Measurements from ENCODE around the gene DHX30. TPM values are rescaled to one million over a fixed set of nuclear protein-coding genes. Genes with fewer than 3 reads are reported as not detected.
"Not testable (repeated sequence)": the region's sequence is repeated elsewhere in the genome, so short reads cannot be mapped to it uniquely, and the experiment has no call there.

DHX30 gene, protein sequence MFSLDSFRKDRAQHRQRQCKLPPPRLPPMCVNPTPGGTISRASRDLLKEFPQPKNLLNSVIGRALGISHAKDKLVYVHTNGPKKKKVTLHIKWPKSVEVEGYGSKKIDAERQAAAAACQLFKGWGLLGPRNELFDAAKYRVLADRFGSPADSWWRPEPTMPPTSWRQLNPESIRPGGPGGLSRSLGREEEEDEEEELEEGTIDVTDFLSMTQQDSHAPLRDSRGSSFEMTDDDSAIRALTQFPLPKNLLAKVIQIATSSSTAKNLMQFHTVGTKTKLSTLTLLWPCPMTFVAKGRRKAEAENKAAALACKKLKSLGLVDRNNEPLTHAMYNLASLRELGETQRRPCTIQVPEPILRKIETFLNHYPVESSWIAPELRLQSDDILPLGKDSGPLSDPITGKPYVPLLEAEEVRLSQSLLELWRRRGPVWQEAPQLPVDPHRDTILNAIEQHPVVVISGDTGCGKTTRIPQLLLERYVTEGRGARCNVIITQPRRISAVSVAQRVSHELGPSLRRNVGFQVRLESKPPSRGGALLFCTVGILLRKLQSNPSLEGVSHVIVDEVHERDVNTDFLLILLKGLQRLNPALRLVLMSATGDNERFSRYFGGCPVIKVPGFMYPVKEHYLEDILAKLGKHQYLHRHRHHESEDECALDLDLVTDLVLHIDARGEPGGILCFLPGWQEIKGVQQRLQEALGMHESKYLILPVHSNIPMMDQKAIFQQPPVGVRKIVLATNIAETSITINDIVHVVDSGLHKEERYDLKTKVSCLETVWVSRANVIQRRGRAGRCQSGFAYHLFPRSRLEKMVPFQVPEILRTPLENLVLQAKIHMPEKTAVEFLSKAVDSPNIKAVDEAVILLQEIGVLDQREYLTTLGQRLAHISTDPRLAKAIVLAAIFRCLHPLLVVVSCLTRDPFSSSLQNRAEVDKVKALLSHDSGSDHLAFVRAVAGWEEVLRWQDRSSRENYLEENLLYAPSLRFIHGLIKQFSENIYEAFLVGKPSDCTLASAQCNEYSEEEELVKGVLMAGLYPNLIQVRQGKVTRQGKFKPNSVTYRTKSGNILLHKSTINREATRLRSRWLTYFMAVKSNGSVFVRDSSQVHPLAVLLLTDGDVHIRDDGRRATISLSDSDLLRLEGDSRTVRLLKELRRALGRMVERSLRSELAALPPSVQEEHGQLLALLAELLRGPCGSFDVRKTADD
- total RNA-seq (2021; fragmentation: NEBNext Ultra II Directional; extraction: Animal tissue kit (Norgen Biotek cat#: 25700)), result 10 to 100 TPM; 54.1 to 64.0 (median 58.4) TPM
- long read RNA-seq, full-length matches to known transcripts, result 34 of 57 reads
- long read RNA-seq, partial matches to known transcripts, result 17 of 57 reads
- long read RNA-seq, other reads (novel, unspliced or antisense), result 6 of 57 reads

DNA sequence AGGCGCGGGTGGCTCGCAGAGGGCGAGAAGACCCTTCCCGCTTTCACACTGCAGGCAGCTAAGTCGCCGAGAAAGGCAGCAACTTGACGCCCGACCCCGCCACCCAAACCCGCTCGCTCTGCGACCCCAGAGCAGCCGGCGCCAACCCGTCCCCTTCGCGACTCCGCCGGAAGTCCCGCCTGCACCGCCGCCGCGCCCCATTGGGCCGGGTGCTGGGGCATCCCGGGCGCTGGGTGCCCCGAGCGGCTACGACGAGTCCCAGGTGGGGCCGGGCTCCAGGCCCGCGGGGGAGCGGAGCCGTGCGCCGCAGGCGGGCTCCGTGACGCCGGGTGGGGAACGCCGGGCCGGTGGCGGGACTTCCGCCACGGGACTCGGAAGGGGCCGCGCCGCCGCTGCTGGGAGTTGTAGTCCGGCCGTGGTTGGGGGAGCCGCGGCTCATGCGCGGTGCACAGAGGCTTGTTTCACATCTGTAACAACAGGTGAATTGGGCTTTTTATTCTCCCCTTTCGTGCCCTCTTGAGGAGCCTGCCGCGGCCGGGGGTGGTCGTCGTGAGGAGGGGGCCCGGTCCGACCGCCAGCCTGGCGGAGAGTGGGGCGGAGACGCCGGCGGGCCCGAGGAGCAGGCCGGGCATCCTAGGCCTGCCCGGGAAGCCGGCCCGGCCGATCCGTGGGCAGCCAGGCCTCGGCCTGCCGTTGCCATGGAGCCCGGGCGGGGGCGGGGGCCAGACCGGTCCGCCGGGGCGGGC lies at the start of gene DHX30:
Gene DHX30, plus strand, starts transcription at position 405 of the 746 bp plus-strand sequence. CDS start 7,546 bp downstream, outside the sequence.
- Mint-ChIP-seq H3K36me3 (ENCODE audit: low read depth) (no peaks in the 10 kb centered on the region; the same call in 1 of the 2 replicates), H3K27ac (peak within 1 kb of the TSS; percentile 97), H3K4me1 (ENCODE audit: low read depth) (peaks cover 24% of the 10 kb centered on the region), H3K9me3 (no peaks in the 10 kb centered on the region), H3K27me3 (ENCODE audit: insufficient read depth) (peaks cover 3% of the 10 kb centered on the region; the same call in 1 of the 2 replicates), H3K4me3 (peak within 1 kb of the TSS; percentile 99)
- TF ChIP-seq, protein P1, sequence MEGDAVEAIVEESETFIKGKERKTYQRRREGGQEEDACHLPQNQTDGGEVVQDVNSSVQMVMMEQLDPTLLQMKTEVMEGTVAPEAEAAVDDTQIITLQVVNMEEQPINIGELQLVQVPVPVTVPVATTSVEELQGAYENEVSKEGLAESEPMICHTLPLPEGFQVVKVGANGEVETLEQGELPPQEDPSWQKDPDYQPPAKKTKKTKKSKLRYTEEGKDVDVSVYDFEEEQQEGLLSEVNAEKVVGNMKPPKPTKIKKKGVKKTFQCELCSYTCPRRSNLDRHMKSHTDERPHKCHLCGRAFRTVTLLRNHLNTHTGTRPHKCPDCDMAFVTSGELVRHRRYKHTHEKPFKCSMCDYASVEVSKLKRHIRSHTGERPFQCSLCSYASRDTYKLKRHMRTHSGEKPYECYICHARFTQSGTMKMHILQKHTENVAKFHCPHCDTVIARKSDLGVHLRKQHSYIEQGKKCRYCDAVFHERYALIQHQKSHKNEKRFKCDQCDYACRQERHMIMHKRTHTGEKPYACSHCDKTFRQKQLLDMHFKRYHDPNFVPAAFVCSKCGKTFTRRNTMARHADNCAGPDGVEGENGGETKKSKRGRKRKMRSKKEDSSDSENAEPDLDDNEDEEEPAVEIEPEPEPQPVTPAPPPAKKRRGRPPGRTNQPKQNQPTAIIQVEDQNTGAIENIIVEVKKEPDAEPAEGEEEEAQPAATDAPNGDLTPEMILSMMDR (IDR thresholded peaks at IDR 0.05), result no peak
- DNase-seq, result peak; percentile 74

DNA sequence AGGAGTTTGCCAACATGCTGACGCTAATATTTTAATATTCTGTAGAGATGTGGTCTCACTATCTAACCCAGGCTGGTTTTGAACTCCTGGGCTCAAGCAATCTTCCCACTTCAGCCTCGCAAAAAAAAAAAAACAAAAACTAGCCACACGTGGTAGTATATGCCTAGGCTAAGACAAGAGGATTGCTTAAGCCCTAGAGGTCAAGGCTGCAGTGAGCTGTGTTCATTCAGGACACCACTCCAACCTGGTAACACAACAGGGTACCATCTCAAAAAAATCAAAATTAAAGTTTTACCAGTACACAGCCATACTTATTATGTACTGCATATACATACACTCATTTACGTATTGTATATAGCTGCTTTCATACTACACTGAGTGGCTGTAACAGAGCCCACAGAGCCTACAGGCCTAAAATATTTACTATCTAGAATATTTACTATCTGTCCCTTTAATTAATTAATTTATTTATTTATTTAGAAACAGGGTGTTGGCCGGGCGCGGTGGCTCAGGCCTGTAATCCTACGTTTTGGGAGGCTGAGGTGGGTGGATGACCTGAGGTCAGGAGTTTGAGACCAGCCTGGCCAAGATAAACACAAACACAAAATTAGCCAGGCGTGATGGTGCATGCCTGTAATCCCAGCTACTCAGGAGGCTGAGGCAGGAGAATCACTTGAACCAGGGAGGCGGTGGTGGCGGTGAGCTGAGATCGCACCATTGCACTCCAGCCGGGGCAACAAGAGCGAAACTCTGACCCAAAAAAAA lies 44.5 kb upstream of the DHX30 start:
- no peak overlapping the region for H3K27ac Mint-ChIP-seq
- TF ChIP-seq, protein P1 (IDR thresholded peaks at IDR 0.05), result no peak
- peaks cover 8% of the 10 kb centered on the region; the same call in 1 of the 2 replicates for H3K36me3 Mint-ChIP-seq (ENCODE audit: low read depth)

DNA sequence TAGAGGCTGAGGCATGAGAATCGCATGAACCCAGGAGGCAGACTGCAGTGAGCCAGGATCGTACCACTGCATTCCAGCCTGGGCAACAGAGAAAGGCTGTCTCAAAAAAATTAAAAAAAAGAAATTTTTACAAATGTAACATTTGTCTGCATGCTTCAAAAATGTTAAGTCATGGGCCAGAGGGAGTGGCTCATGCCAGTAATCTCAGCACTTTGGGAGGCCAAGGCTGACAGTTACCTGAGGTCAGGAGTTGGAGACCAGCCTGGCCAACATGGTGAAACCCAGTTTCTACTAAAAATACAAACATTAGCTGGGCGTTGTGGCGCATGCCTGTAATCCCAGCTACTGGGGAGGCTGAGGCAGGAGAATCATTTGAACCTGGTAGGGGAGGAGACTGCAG lies 42.7 kb upstream of the DHX30 start:
- H3K4me3 Mint-ChIP-seq; H3K9me3 Mint-ChIP-seq; DNase-seq; H3K27ac Mint-ChIP-seq; H3K4me1 Mint-ChIP-seq (ENCODE audit: low read depth); H3K36me3 Mint-ChIP-seq (ENCODE audit: low read depth); H3K27me3 Mint-ChIP-seq (ENCODE audit: insufficient read depth): not testable (repeated sequence)

More for the DNA sequence above, 44.5 kb upstream of the DHX30 start:
- no peak for DNase-seq
- Mint-ChIP-seq H3K27me3 (ENCODE audit: insufficient read depth) (no peaks in the 10 kb centered on the region), H3K4me1 (ENCODE audit: low read depth) (peaks cover 6% of the 10 kb centered on the region; the same call in 1 of the 2 replicates), H3K9me3 (no peaks in the 10 kb centered on the region), H3K4me3 (no peak overlapping the region)

DNA sequence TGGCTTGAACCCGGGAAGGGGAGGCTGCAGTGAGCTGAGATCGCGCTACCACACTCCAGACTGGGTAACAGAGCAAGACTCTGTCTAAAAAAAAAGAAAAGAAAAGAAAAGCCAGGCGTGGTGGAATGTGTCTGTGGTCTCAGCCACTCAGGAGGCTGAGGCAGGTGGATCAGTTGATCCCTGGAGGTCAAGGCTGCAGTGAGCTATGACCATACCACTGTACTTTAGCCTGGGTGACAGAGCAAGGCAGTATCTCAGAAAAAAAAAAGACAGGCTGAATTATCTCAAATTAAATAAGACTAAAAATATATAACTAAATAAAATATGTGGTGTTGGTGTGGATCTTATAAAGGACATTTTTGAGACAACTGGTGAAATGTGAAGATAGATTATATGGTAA lies 41.9 kb upstream of the DHX30 start:
- H3K27me3 Mint-ChIP-seq (ENCODE audit: insufficient read depth), result no peaks in the 10 kb centered on the region
- no peak for DNase-seq
- peaks cover 6% of the 10 kb centered on the region; the same call in 1 of the 2 replicates for H3K4me1 Mint-ChIP-seq (ENCODE audit: low read depth)
- peaks cover 8% of the 10 kb centered on the region; the same call in 1 of the 2 replicates for H3K36me3 Mint-ChIP-seq (ENCODE audit: low read depth)
- no peaks in the 10 kb centered on the region for H3K9me3 Mint-ChIP-seq
- no peak overlapping the region for H3K27ac Mint-ChIP-seq
- TF ChIP-seq, protein P1 (IDR thresholded peaks at IDR 0.05), result no peak
- no peak overlapping the region for H3K4me3 Mint-ChIP-seq

DNA sequence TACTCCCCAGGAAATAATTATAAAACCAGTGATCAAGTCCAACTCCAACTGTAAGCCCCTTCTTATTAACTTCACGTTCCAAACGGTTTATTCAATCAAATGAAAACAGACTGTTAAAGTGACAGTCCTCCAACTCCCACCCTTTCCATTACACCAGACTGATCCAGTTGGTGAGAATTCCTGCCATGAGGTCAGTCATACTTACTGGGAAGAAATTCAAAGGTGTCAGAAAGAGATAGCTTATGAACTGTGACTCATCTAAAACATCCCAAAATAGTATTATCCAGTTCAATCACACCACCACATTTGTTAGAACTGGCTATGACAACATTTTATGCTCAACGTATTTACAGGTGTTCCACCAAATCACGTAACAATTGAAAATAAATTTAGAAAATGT lies 40.7 kb upstream of the DHX30 start:
- no peaks in the 10 kb centered on the region for H3K36me3 Mint-ChIP-seq (ENCODE audit: low read depth)
- H3K27ac Mint-ChIP-seq, result peak overlapping the region; percentile 34; the same call in 1 of the 2 replicates
- DNase-seq, result no peak
- no peaks in the 10 kb centered on the region for H3K27me3 Mint-ChIP-seq (ENCODE audit: insufficient read depth)
- H3K4me3 Mint-ChIP-seq, result no peak overlapping the region
- no peaks in the 10 kb centered on the region for H3K9me3 Mint-ChIP-seq
- H3K4me1 Mint-ChIP-seq (ENCODE audit: low read depth), result peaks cover 6% of the 10 kb centered on the region; the same call in 1 of the 2 replicates
- TF ChIP-seq, protein P1 (IDR thresholded peaks at IDR 0.05), result no peak
